Heart left ventricle (tissue), 13 donors: ENCODE results near the gene SPECC1.

ENCODE experiments used
- CTCF ChIP-seq, 12 donors: fragments of 200-600 bp; sonication (generic) in 4 of 12; IDR thresholded peaks; one replicate each; pipeline versions ENCODE4 v1.5.0 to v1.8.0; 2018 to 2022; ENCODE audit warnings: antibody characterized with exemption in 12 of 12, mild to moderate bottlenecking in 5 of 12
- POLR2A ChIP-seq, 2 donors: fragments of 450-650 bp; IDR thresholded peaks; one replicate each; pipeline ENCODE4 v1.6.1; 2017; ENCODE audit warnings: antibody characterized with exemption in 2 of 2, mild to moderate bottlenecking in 2 of 2, moderate library complexity in 2 of 2
- donor health status: ischemic (EF 13 %, LVEDD 7.1; RV severe dilation, severe dysfunction).
- donor health status: DM: no; HTN: yes; CAD: no.
- donor health status: DM: no; HTN: no; CAD: no.
- donor health status: ischemic (EF 25% LVEDD 6.9; RV normal size, moderate dysfunction).
- donor health status: ischemic (EF 25% LVEDD 5.7; RV mildly dilated, moderate dysfunction).
- donor health status: ischemic (EF 35%, LVEDD 5.7; RV mildly dilated, moderate dysfunction).
- donor health status: nonischemic (EF 11% LVEDD 7.7; RV severe dilation, severe dysfunction).
- donor health status: DM: yes; HTN: yes; CAD: no.
- donor health status: PGD.
- donor health status: ischemic (EF 29% LVEDD 5.4; RV normal size, mild dysfunction).
- donor health status: nonischemic (EF 23%, LVEDD 6.1; RV moderate dilation, normal function).

- TF ChIP-seq CTCF (IDR thresholded peaks at IDR 0.05), result no peak
- TF ChIP-seq POLR2A (IDR thresholded peaks at IDR 0.05), result no peak
These were observed 99.9 kb downstream of the SPECC1 start for GRCh38 chr17:20109076-20109475.
